GM12878 (cell line): ENCODE measurements around the gene CKS1B. TPM values are rescaled to one million over a fixed set of nuclear protein-coding genes. Genes with fewer than 3 reads are reported as not detected.

Source experiments
- KDM1A ChIP-seq: fragments of 200-600 bp; sonication (generic); IDR thresholded peaks from 2 replicates; pipeline ENCODE4 v1.6.1; 2016; ENCODE audit warnings: borderline replicate concordance
- MTA2 ChIP-seq: fragments of 450-650 bp; IDR thresholded peaks from 2 replicates; pipeline ENCODE4 v1.6.1; 2016; ENCODE audit warnings: low read depth, mild to moderate bottlenecking, moderate library complexity
- POLR2AphosphoS2 ChIP-seq: IDR thresholded peaks from 2 replicates; pipeline ENCODE4 v1.6.1; 2011; ENCODE audit warnings: low read depth, mild to moderate bottlenecking, low read length, improper control_type of control experiment, moderate library complexity
- POU2F2 ChIP-seq: IDR thresholded peaks from 3 replicates; pipeline ENCODE4 v1.6.1; 2011; ENCODE audit warnings: low read depth, mild to moderate bottlenecking, low read length, borderline replicate concordance
- SMC3 ChIP-seq: IDR thresholded peaks from 2 replicates; pipeline ENCODE4 v1.6.1; 2011; ENCODE audit warnings: low read length, improper control_type of control experiment, borderline replicate concordance
- SP1 ChIP-seq: IDR thresholded peaks from one replicate; pipeline ENCODE4 v1.6.1; 2011; ENCODE audit warnings: low read depth, low read length
- TCF3 ChIP-seq: IDR thresholded peaks from 2 replicates; pipeline ENCODE4 v1.6.1; 2012; ENCODE audit warnings: low read depth, mild to moderate bottlenecking, low read length, borderline replicate concordance; ENCODE audit not compliant: insufficient read depth
- polyA plus RNA-seq, 11 experiments: library from polyadenylated mRNA; depleted of rRNA in 4 of 11; unstranded in 6 of 11; stranded (reverse) in 5 of 11; fragments of >200 nt; fragmentation: Nextera tagmentation in 4 of 11; fragmentation: Illumina TruSeq in 1 of 11; extraction: Ambion mirVana in 4 of 11; extraction: Trizol in 1 of 11; gene quantifications; 1 replicate in 1 of 11; 2 replicates in 10 of 11; pipeline versions ENCODE4 v1.2.1 to v1.2.3, GENCODE V29; 2011 to 2016; ENCODE audit warnings: inconsistent platforms in 2 of 11, missing spikeins in 2 of 11, low read depth in 1 of 11
- total RNA-seq, 4 experiments: library from RNA; depleted of rRNA in 3 of 4; stranded (reverse); fragments of >200 nt in 3 of 4; fragmentation: Illumina TruSeq in 1 of 4; extraction: Trizol in 1 of 4; gene quantifications; 2 replicates each; pipeline versions ENCODE4 v1.2.1 to v1.2.3, GENCODE V29; 2013 to 2021
- TF ChIP-seq, protein P1 (sequence below): IDR thresholded peaks from 2 replicates; pipeline ENCODE4 v1.6.1; 2012; ENCODE audit warnings: low read length, inconsistent platforms
- TF ChIP-seq, protein P2 (sequence below): fragments of 450-650 bp; IDR thresholded peaks from 2 replicates; pipeline ENCODE4 v1.6.1; 2014; ENCODE audit warnings: mild to moderate bottlenecking
- TF ChIP-seq, protein P3 (sequence below): fragments of 150-350 bp; IDR thresholded peaks from 2 replicates; pipeline ENCODE4 v1.6.1; 2016; ENCODE audit warnings: low read depth, low read length
- TF ChIP-seq, protein P4 (sequence below): fragments of 450-650 bp; IDR thresholded peaks from 2 replicates; pipeline ENCODE4 v1.6.1; 2016; ENCODE audit warnings: mild to moderate bottlenecking
- TF ChIP-seq, protein P5 (sequence below): fragments of 450-650 bp; formaldehyde crosslinking; IDR thresholded peaks from 2 replicates; pipeline ENCODE4 v1.4.0; 2020; ENCODE audit warnings: mild to moderate bottlenecking, moderate library complexity
- TF ChIP-seq, protein P6 (sequence below): fragments of 450-650 bp; IDR thresholded peaks from 2 replicates; pipeline ENCODE4 v1.6.1; 2017; ENCODE audit warnings: mild to moderate bottlenecking, moderate library complexity

The CKS1B gene
- total and polyA plus RNA-seq, 10 of the 15 experiments (the other 5 are each of a cell fraction or from before 2014, with no cell fraction given), result 125 to 608 (median 364) TPM

DNA sequence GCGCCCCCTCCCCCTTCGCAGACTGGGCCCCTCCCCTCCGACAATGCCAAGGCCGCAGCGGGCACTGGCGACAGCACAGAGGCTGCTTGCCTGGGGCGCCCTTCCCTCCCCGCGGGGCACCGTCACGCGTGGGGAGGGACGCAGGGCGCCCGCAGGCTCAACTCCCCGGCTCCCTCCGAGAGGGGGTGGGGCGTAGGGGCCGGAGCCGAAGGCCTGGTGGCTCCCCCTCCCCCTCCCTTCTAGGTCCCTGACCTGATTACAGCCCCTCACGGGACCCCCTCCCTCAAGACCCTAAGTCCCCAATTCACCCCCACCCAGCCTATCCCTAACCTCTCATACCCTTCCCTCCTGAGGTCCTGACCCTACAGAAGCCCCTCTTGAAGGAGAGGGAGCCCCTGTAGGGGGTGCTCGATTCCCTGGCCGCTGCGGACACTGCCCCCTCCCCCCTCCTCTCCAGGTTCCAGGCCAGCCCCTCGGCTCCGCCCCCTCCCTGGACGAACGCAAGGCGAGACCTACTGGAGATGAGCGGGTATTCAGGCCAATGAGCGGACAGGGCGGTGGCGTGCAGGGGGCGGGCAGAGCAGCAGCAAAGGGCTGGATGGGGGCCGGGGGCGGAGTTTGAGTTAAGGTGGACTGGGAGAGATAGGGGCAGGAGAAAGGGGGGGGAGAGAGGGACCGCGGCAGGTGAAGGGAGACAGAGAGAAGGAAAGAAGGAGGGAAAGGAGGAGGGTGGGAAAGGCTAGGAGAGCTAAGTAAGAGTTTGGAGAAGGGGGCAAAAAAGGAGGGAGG is 27.4 kb downstream of the CKS1B start (continued):
- TF ChIP-seq TCF3, result 0 out of 2 replicates have a peak, but pooled peaks have one; percentile 25
- no peak for TF ChIP-seq POLR2AphosphoS2
- no peak for TF ChIP-seq SMC3
- TF ChIP-seq, protein P1, sequence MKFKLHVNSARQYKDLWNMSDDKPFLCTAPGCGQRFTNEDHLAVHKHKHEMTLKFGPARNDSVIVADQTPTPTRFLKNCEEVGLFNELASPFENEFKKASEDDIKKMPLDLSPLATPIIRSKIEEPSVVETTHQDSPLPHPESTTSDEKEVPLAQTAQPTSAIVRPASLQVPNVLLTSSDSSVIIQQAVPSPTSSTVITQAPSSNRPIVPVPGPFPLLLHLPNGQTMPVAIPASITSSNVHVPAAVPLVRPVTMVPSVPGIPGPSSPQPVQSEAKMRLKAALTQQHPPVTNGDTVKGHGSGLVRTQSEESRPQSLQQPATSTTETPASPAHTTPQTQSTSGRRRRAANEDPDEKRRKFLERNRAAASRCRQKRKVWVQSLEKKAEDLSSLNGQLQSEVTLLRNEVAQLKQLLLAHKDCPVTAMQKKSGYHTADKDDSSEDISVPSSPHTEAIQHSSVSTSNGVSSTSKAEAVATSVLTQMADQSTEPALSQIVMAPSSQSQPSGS, result no peak
- TF ChIP-seq MTA2, result peak; percentile 60; the same call in 1 of the 2 replicates
- TF ChIP-seq, protein P2, sequence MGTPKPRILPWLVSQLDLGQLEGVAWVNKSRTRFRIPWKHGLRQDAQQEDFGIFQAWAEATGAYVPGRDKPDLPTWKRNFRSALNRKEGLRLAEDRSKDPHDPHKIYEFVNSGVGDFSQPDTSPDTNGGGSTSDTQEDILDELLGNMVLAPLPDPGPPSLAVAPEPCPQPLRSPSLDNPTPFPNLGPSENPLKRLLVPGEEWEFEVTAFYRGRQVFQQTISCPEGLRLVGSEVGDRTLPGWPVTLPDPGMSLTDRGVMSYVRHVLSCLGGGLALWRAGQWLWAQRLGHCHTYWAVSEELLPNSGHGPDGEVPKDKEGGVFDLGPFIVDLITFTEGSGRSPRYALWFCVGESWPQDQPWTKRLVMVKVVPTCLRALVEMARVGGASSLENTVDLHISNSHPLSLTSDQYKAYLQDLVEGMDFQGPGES, result peak; percentile 64; the same call in 1 of the 2 replicates
- no peak for TF ChIP-seq KDM1A
- TF ChIP-seq POU2F2, result no peak
- TF ChIP-seq, protein P3, sequence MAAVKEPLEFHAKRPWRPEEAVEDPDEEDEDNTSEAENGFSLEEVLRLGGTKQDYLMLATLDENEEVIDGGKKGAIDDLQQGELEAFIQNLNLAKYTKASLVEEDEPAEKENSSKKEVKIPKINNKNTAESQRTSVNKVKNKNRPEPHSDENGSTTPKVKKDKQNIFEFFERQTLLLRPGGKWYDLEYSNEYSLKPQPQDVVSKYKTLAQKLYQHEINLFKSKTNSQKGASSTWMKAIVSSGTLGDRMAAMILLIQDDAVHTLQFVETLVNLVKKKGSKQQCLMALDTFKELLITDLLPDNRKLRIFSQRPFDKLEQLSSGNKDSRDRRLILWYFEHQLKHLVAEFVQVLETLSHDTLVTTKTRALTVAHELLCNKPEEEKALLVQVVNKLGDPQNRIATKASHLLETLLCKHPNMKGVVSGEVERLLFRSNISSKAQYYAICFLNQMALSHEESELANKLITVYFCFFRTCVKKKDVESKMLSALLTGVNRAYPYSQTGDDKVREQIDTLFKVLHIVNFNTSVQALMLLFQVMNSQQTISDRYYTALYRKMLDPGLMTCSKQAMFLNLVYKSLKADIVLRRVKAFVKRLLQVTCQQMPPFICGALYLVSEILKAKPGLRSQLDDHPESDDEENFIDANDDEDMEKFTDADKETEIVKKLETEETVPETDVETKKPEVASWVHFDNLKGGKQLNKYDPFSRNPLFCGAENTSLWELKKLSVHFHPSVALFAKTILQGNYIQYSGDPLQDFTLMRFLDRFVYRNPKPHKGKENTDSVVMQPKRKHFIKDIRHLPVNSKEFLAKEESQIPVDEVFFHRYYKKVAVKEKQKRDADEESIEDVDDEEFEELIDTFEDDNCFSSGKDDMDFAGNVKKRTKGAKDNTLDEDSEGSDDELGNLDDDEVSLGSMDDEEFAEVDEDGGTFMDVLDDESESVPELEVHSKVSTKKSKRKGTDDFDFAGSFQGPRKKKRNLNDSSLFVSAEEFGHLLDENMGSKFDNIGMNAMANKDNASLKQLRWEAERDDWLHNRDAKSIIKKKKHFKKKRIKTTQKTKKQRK, result no peak
- TF ChIP-seq, protein P4, sequence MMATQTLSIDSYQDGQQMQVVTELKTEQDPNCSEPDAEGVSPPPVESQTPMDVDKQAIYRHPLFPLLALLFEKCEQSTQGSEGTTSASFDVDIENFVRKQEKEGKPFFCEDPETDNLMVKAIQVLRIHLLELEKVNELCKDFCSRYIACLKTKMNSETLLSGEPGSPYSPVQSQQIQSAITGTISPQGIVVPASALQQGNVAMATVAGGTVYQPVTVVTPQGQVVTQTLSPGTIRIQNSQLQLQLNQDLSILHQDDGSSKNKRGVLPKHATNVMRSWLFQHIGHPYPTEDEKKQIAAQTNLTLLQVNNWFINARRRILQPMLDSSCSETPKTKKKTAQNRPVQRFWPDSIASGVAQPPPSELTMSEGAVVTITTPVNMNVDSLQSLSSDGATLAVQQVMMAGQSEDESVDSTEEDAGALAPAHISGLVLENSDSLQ, result peak; percentile 98
- TF ChIP-seq SP1, result peak; percentile 93
- TF ChIP-seq, protein P5, sequence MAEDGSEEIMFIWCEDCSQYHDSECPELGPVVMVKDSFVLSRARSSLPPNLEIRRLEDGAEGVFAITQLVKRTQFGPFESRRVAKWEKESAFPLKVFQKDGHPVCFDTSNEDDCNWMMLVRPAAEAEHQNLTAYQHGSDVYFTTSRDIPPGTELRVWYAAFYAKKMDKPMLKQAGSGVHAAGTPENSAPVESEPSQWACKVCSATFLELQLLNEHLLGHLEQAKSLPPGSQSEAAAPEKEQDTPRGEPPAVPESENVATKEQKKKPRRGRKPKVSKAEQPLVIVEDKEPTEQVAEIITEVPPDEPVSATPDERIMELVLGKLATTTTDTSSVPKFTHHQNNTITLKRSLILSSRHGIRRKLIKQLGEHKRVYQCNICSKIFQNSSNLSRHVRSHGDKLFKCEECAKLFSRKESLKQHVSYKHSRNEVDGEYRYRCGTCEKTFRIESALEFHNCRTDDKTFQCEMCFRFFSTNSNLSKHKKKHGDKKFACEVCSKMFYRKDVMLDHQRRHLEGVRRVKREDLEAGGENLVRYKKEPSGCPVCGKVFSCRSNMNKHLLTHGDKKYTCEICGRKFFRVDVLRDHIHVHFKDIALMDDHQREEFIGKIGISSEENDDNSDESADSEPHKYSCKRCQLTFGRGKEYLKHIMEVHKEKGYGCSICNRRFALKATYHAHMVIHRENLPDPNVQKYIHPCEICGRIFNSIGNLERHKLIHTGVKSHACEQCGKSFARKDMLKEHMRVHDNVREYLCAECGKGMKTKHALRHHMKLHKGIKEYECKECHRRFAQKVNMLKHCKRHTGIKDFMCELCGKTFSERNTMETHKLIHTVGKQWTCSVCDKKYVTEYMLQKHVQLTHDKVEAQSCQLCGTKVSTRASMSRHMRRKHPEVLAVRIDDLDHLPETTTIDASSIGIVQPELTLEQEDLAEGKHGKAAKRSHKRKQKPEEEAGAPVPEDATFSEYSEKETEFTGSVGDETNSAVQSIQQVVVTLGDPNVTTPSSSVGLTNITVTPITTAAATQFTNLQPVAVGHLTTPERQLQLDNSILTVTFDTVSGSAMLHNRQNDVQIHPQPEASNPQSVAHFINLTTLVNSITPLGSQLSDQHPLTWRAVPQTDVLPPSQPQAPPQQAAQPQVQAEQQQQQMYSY (CRISPR knock-in tag), result no peak
- TF ChIP-seq, protein P6, sequence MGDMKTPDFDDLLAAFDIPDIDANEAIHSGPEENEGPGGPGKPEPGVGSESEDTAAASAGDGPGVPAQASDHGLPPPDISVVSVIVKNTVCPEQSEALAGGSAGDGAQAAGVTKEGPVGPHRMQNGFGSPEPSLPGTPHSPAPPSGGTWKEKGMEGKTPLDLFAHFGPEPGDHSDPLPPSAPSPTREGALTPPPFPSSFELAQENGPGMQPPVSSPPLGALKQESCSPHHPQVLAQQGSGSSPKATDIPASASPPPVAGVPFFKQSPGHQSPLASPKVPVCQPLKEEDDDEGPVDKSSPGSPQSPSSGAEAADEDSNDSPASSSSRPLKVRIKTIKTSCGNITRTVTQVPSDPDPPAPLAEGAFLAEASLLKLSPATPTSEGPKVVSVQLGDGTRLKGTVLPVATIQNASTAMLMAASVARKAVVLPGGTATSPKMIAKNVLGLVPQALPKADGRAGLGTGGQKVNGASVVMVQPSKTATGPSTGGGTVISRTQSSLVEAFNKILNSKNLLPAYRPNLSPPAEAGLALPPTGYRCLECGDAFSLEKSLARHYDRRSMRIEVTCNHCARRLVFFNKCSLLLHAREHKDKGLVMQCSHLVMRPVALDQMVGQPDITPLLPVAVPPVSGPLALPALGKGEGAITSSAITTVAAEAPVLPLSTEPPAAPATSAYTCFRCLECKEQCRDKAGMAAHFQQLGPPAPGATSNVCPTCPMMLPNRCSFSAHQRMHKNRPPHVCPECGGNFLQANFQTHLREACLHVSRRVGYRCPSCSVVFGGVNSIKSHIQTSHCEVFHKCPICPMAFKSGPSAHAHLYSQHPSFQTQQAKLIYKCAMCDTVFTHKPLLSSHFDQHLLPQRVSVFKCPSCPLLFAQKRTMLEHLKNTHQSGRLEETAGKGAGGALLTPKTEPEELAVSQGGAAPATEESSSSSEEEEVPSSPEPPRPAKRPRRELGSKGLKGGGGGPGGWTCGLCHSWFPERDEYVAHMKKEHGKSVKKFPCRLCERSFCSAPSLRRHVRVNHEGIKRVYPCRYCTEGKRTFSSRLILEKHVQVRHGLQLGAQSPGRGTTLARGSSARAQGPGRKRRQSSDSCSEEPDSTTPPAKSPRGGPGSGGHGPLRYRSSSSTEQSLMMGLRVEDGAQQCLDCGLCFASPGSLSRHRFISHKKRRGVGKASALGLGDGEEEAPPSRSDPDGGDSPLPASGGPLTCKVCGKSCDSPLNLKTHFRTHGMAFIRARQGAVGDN, result no peak
